Hematopoietic multipotent progenitor cell treated with erythropoietin and hydrocortisone succinate and interleukin-3 and kit ligand, for 17 days (in vitro differentiated cells): ENCODE data around the gene RCOR2.
"Not testable (repeated sequence)": the region's sequence is repeated elsewhere in the genome, so short reads cannot be mapped to it uniquely, and the experiment has no call there.

Source experiments
- DNase-seq: peaks from one replicate; pipeline ENCODE4 v3.0.0-alpha.2; 2015; ENCODE audit warnings: low spot score

The RCOR2 gene

DNA sequence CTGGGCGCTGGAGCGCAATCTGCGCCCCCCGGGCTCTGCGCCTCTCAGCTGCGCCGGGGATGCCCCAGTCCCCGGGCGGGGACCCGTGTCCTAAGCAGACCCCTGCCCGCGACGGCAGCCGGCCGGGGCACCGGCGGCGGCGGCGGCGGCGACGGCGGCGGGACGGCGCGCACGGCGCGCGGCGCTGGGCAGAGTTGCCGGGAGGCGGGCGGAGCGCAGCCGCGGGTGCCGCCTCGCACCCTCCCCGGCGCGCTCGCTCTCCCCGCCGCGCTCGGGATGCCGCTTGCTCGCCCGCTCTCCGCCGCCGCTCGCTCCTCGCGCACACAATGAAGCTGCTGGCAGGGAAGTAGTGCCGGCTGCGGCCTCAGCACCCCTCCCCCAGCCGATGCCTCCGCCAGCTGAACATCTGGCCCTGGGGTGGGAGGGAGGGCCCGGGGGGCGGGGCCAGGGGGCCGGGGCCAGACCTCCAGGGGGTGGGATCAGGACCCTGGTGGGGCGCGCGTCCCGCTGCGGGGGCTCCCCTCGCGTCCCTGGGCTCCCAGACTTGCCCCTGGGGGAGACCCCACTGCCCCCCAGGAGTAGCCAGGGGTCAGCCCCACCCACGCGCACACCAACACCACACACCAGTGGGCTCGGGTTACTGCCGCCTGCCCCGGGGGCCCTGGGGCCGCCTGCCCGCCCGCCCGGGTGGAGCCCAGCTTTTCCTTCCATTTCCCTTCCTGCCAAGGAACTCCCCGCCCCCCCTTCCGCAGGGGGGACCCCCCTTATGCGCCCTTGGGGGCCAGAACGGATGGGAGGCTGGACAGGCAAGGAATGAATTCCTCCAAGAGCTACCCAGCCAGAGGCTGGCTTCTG lies at the start of gene RCOR2:
TSS of gene RCOR2 (minus strand) at position 328 of the 855 bp plus-strand sequence. CDS start 708 bp downstream, outside the sequence.
- no peak for DNase-seq

DNA sequence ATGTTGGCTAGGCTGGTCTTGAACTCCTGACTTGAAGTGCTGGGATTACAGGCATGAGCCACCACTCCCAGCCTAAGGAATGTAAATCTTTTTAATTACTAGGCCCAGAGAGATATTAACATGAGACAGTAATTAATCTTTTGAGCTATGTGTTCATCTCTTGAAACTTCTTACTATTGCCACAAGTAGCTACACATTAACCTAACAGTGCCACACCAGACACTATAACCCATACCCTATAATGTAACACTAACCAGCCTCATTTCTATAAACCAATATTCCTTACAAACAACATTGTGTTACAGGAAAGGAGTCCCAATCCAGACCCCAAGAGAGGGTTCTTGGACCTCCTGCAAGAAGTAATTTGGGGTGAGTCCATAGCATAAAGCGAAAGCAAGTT lies 49.5 kb upstream of the RCOR2 start:
- no peak for DNase-seq

DNA sequence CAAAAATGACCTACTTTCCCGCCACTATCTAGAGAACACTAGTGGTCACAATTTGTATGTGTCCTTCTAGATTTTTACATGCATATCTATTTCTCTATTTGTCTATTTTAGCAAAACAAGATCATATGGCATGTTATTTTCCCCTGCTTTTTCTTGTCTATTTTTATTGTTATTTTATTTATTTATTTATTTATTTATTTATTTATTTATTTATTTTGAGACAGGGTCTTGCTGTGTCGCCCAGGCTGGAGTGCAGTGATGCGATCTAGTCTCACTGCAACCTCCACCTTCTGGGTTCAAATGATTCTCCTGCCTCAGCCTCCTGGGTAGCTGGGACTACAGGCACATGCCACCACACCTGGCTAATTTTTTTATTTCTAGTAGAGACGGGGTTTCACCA lies 46.9 kb upstream of the RCOR2 start:
- not testable (repeated sequence) for DNase-seq

DNA sequence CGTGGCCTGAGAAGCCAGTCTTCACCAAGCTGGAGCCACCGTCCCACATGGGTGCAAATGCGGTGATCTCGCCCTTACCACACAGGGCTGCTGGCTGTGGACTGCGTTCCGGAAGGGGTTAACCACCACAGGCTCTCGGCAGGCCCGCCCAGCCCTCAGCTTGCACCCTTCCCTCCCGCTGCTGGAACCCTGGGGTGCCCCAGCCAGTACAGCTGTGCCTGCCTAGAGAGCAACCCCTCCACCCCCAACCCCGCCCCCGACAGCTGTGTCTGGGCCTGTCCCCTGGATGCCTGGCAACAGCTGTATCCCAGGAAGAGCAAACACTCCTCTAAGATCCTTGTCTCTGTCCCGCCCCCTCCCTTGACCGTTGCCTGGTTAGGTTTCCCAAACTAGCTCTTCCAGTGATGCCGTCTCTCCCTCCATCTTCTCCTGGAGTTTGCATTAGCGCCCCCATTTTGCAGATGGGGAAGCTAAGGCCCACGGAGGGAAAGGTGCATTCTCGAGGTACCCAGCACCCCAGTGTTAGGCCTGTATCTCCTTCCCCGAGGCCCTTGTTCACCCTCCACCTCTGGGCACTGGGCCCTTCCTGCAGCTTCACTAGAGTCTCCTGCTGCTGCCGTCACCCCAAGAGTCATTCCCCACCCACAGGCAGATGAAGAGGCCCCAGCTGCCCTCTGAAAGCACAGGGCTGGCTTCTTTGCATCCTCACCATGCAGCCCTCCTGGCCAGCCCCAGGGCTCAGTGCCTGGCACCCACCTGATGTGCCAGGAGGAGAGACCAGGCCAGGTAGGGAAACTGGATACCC lies 44.8 kb upstream of the RCOR2 start:
- DNase-seq = no peak

DNA sequence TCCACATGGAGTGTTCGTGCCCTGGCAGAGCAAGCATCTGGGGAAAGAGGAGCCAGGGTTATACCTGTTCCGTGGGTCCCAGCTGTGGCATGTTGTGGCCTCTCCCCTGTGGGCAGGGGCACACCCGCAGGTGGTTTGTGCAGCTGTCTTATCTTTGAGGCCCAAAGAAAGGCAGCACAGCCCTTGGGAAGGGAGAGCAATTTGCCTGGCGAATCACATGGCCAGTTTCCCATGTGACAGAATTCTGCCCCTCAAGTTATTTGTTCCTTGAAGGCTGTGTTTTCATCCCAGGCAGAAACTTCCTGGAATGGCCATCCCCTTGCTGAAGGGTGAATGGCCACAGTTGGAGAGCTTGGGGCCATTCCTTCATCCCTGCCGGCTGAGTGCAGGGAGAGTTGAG lies 41.0 kb upstream of the RCOR2 start:
- DNase-seq = no peak

DNA sequence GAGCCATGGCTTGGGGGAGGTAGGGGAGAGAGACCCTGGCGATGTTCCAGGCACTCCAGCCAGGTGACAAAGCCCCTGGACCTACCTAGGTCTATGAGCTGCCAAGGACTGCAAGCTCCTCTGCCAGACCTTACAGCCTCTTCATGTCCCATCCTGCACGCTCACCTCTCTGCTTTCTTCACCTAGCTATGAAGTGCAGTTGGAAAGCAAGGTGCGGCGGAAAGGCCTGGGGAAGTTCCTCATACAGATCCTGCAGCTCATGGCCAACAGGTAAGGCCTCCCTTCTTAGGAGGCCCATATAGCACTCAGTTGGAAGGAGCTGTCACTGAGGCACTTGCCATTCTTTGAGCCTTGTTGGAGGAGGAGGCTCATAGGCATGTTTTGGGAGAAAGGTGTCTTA lies 35.6 kb upstream of the RCOR2 start:
- no peak for DNase-seq

DNA sequence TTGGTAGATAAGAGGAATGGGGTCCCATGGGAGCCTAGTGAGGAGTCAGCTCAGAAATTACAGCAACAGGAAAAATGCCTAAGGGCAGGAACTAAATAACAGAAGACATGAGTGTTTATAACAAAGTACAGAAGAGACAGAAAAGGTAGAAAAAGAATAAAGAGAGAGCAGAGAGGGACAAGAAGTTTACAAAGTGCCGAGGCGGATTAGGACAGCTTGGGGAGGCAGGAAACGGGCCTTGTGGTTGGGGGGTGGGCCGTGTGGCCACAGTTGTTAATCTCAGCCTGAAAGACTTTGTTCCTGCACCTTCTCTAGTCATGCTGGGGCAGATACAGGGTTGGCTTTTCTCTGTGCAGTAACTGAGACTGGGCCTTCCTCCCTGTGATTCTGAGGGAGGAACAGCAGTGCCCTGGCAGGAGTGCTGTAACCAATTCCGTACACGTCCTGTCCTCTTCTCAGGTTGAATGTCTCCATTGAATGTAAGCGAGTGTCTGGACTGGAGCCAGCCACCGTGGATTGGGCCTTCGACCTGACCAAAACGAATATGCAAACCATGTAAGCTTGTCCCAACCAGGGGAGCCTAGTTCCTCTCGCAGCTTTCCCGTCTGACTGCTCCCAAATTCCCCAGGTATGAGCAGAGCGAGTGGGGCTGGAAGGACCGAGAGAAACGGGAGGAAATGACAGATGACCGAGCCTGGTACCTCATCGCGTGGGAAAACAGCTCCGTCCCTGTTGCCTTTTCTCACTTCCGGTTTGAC lies 35.0 kb upstream of the RCOR2 start:
- no peak for DNase-seq

DNA sequence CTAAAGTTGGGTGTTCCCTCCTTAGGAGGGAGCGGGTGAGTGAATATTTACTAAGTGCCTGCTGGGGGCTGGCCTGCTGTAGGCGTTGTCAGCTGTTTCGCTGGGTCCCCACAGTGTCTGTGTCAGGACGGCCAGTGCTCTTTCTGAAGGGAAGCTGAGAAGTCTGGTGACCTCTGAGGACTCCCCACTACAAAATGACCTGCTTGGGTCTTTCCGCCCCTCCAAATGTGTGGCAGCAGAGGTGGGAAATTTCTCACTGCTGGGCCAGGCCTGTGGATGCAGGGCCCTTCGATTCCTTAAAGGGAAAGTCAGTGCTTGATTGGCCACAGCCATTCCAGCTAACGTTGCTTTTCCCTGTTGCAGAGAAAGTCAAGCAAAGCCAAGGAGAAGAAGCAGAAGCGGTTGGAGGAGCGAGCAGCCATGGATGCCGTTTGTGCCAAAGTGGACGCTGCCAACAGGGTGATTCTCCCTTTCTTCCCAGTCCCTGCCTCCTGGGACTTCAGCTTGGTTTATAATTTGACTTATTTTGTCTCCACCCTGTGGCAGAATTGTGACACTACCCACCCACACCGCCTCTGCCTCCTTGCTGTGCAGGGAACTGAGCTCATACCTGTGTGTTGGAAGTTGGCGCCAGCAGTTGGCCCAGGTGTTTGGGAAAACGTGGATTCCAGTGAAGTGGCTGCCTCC lies 28.7 kb upstream of the RCOR2 start:
- DNase-seq = peak; percentile 73

DNA sequence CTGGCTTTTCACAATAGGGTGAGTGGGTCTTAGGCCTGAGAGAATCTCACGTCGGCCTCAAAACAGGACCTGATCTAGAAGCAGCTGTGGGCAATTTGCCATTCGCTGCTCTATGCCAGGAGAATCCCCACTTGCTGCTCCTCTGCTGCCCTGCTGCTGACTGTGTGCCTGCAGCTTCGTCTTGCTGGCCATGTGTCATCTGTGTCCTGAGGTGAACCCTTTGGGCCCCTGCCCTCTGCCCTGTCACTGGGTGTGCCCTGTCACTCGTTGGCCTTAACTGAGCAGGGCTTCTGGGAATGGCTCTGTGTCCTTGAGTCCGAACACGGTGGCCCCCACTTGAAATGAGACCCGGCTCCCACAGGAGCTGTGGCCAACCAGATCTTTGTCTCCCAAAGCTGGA lies 28.0 kb upstream of the RCOR2 start:
- DNase-seq = peak; percentile 74

DNA sequence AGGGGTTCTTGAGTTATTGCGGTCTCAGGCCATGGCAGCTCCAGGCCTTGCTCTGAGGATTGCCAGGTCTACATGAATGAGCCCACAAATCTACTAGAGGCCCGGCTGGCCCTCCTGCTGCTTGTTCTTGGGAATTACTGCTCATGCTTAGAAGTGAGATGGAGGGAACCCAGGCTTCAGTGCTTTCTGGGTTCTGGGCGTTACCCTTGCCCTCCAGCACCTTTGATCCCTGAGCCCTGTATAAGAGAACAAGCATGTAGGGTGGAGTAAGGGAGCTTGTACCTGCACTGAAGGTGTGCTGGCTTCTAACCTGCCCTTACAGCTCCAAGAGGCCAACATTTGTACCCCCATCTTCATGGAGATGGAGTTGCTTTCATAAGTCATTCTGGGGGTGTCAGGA lies 25.8 kb upstream of the RCOR2 start:
- no peak for DNase-seq

DNA sequence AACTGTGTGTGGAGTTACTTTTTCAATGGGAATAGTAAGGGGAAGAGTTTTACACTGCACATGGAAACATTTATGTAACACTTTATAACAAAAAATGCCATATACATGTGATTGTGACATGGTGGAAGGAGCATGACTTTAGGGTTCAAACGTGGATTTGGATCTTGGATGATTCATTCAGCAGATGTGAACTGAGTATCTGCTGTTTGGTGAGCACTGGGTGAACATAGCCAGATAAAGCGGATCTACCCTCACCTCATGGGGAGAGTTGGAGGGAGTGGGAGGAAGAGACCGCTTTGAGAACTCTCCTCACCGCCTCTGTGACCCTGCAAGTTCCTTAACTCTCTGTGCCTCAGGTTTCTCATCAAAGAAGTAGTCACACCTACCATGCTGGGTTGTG lies 24.9 kb upstream of the RCOR2 start:
- DNase-seq = no peak

DNA sequence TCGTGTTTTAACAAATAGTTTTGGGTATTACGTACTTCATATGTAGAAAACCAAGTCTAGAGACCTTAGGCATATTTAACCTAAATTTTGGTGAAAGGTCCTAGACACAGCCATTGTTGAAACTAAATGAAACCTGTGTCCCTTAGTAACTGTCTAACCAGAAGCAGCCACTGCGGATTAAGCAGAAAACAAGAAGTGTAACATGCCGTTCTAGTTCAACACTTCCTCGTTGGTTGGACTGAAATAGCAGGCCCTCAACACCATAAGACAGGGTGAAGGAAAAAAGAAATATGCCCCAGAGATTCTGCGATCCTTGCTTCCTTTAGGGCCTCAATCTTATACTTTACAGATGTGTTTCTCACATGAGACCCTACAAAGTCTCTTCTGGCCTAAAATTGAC lies 23.8 kb upstream of the RCOR2 start:
- DNase-seq = no peak

DNA sequence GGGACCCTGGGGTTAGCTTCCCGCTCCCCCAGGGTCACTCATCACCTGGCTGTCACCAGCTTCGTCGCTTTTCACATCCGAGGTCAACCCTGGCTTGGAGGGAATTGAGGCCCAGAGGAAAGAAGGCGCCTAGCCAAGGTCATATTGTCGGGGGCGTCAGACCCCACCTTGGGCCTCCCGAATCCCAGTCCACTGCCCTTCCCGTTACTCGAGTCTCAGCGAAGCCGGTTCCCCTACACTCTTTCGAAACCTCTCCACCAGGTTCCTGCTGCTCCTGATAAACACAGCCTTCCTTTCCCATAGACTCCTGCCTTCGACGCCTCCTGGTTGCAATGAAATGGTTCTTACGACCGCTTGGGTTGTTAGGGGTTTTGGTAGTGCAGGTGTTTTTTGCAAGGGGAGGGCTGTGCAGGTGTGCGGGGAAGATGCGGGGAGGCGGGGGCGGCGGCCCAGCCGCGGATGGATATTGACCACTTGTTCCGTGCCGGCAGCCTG lies 22.5 kb upstream of the RCOR2 start:
- DNase-seq = peak; percentile 25

DNA sequence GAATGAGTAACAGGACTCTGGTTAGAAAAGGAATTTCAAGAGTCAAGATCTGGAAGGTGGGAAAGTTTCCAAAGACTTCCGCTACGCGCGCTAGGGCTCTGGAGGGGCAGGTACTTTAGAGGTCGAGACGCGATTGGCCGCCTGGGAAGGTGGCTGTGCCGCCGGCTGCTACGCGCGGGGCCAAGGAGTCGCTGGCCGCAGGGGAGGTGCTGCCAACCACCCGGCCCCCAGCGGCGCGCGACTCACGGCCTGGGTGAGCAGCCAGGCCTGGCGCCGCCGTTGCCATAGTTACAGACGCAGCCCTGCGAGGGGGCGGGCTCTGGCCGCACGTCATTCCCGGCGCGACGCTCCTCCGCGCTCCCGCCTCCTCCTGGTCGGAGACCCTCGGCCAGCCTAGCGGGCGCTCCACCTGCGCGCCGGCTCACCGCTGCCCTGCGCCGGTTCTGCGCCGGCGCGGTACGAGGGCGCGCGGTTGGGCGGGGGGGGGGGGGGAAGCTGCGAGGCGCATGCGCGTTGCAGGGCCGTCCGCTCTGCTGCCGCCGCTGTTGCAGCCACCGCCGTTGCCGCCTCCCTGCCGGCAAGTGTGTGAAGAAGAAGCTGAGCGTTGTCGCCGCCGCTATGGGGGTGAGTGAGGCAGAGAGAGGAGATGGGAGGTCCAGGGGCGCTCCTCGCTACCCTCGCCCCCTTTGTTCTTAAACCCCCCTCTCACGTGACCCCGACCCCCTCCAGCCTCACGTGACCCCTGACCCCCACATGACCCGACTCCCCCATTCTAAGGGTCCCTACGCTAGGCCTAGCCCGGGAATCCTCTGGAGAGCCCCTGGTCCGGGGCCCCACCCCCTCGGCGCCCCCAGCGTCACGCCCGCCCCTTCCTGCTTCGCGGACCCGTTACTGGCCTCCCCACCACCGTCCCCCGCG lies 21.8 kb upstream of the RCOR2 start, which contains the start of gene NAA40:
TSS of gene NAA40 (plus strand) at position 524 of the 918 bp plus-strand sequence. CDS start at position 619, 95 bp downstream.
- peak; percentile 92 for DNase-seq

DNA sequence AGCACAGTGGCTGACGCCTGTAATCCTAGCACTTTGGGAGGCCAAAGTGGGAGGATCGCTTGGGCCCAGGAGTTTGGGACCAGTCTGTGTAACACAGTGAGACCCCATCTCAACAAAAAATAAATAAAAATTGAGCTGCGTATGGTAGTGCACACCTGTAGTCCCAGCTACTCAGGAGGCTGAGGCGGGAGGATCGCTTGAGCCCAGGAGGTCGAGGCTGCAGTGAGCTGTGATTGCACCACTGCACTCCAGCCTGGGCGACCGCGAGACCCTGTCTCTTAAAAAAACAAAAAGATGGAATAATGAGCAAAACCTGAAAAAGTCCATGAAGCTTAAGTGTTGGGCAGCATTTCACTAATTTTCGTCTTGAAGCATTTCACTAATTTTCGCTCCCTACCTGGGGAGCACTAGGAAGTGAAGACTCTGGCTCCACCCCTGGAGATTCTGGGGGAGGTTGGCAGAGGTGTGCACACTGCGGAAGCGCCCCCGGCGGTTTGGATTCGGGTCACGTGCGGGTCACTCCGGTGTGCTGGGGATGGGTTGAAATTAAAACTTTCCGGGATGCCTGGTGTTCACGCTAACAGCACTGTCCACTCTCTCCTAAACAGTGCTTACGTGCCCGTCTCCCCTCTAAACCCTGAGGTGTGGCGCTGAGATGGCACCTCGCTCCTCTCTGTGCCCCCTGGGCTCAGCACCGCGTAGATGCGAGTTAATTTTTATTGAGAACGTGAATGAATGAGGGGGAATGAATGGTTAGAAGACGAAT lies 20.9 kb upstream of the RCOR2 start:
- DNase-seq = no peak

DNA sequence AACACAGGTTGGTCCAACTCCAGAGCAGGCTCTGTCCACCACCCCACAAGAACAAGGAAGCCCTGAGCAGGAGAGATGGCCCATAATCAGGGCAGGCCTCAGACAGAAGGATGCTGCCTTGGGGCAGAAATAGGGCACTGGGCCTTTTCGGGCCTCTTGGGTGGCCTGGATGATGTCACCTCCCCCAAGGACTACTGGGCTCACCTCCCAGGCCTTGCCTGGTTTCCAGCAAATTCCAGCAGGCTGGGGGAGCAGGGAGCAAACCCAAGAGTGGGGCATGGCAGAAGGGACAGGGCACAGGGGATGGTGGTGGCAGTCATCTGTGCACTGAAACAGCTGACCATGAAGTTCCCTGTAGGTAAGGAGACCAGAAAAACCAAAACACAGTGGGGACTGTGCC lies 16.5 kb upstream of the RCOR2 start:
- DNase-seq = no peak

DNA sequence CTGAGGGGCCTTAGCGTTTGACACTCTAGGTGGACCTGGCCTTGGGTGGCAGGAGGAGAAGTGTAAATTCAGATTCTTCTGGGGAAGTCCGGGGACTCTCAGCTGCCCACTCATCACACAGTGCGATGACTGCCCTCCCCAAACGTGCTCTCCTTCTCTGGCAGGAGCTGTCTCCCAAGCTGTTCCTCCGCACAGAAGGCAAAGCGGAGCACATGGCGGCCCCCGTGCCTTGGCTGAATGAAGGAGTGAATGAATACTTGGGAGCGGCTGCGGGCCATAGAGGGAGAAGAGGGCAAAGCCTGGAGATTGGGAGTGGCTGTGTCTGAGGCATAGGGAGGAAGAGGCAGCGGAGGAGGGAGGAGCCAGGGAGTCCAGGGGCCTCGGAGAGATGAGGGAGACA lies 14.9 kb upstream of the RCOR2 start:
- DNase-seq = no peak

DNA sequence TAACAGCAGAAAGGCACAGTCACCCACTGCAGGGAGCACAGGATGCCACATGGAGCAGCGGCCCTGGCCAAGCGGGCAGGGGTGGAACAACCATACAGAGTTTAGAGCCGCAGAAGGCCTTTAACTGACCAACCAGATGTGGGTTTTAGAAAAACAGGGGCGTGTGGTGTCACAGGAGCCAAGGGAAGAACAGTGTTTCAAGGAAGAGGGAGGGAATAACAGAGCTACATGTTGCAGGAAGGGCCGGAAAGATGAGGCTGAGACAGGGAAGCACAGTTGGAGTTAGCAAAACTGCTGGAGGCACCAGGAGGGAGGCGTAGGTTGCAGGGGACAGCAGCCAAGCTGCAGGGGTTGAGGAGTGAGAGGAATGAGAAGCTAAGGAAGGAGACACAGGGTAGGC lies 14.1 kb upstream of the RCOR2 start:
- DNase-seq = no peak

DNA sequence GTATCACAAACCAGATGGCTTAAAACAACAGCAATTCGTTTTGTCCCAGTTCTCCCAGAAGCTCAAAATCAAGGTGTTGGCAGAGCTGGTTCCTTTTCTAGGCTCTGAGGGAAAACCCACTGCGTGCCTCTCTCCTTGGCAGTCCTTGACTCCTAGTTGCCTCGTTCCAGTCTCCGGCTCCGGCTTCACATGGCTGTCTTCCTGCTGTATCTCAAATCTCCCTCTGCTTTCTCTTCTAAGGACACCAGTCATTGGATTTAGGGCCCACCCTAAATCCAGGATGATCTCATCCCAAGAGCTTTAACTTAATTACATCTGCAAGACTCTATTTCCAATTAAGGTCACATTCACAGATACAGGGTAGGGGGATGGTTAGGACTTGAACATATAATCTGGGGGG lies 12.7 kb upstream of the RCOR2 start:
- no peak for DNase-seq

DNA sequence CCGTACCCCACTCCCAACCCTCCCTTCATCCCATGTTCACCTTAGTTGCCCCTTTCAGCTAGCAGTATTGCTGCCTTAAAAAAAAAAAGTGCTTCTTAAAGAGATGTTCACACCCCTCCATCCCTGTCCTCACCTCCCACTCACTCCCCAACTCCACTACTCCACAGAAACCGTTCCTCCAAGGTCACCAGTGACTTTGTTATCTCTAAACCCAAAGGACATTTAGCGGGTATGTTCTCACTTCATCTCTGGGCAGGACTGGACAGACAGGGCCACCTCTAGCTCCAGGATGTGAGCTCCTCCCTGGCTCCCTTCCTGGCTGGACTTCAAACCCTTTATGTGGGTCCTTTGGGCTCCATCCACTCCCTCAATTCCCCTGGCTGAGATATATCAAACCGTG lies 6.4 kb upstream of the RCOR2 start:
- DNase-seq = no peak
